H1 (cell line): ENCODE measurements around the gene C21orf58. TPM values are rescaled to one million over a fixed set of nuclear protein-coding genes. Genes with fewer than 3 reads are reported as not detected.

Experiments used
- ATF2 ChIP-seq: IDR thresholded peaks from 2 replicates; pipeline ENCODE4 v1.6.1; 2012; ENCODE audit warnings: low read length, inconsistent platforms
- polyA plus RNA-seq, 7 experiments: library from polyadenylated mRNA; depleted of rRNA in 3 of 7; stranded (reverse) in 5 of 7; unstranded in 2 of 7; fragments of >200 nt in 5 of 7; fragments of 200-250 nt in 2 of 7; gene quantifications; 1 replicate in 5 of 7; 2 replicates in 1 of 7; 4 replicates in 1 of 7; pipeline versions ENCODE4 v1.2.1 to v1.2.3, GENCODE V29; 2011 to 2013; ENCODE audit warnings: missing spikeins in 2 of 7, mixed read lengths in 2 of 7
- total RNA-seq: library from RNA; stranded (reverse); fragmentation: NEBNext Ultra II Directional; extraction: Animal tissue kit (Norgen Biotek cat#: 25700); gene quantifications from 2 replicates; pipeline ENCODE4 v1.2.1, GENCODE V29; 2021

C21orf58 gene
- total and polyA plus RNA-seq, 2 of the 8 experiments (the other 6 are each of a cell fraction or from before 2014, with no cell fraction given) = 13.8 to 26.1 TPM

DNA sequence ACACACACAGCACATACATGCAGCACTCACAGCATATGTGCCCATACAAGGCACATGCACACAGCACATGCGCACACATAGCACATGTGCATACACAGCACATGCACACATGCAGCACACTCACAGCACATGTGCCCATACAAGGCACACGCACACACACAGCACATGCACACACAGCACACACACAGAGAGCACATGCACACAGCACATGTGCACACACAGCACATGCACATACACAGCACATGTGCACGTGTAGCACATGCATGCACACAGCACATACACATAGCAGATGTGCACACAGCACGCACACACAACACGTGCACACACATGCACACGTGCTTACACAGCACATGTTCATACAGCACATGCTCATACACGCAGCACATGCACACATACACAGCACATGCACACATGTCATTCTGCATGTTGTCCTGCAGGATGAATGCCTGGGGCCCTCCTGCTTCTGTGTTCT, 48.4 kb upstream of the C21orf58 start (continued):
- TF ChIP-seq ATF2 = no peak
- TF ChIP-seq, all 59 proteins: peak for 0
